H54 (cell line): Measurements from ENCODE around the gene PDXK.
A peak's percentile ranks its signal among the peaks of the same experiment; 100 is the strongest.

Source experiments
- DNase-seq: peaks from one replicate; pipeline ENCODE4 v3.0.0; 2011; ENCODE audit warnings: low spot score, mixed read lengths; ENCODE audit not compliant: insufficient read length
- FAIRE-seq: peaks from 3 replicates; lab custom pipeline; 2011; peaks lifted over from hg19 to GRCh38; lab: Jason Lieb, UNC
- POLR2A ChIP-seq: IDR thresholded peaks from 2 replicates; pipeline ENCODE4 v1.6.1; 2011; ENCODE audit warnings: low read depth, mild to moderate bottlenecking, low read length

The PDXK gene

GRCh38 chr21:43803558-43804300, 84.8 kb downstream of the PDXK start:
- DNase-seq (no peak), FAIRE-seq (no peak)
- no peak for TF ChIP-seq POLR2A

- DNase-seq (no peak), FAIRE-seq (no peak)
- TF ChIP-seq POLR2A = no peak
Measured at GRCh38 chr21:43805275-43805800, 86.4 kb downstream of the PDXK start.

GRCh38 chr21:43806017-43806710, 87.2 kb downstream of the PDXK start:
- no peak for DNase-seq

GRCh38 chr21:43808367-43808766, 89.4 kb downstream of the PDXK start:
- FAIRE-seq = no peak
- DNase-seq = no peak
- TF ChIP-seq POLR2A = no peak

More at GRCh38 chr21:43806017-43806710, 87.2 kb downstream of the PDXK start:
- no peak for TF ChIP-seq POLR2A
- FAIRE-seq = no peak

GRCh38 chr21:43808832-43809251, 89.9 kb downstream of the PDXK start:
- no peak for FAIRE-seq

GRCh38 chr21:43809346-43809799, 90.4 kb downstream of the PDXK start:
- DNase-seq (no peak), FAIRE-seq (no peak)
- no peak for TF ChIP-seq POLR2A

More at GRCh38 chr21:43808832-43809251, 89.9 kb downstream of the PDXK start:
- TF ChIP-seq POLR2A = no peak
- no peak for DNase-seq

- TF ChIP-seq POLR2A = no peak
- DNase-seq (no peak), FAIRE-seq (no peak)
Measured at GRCh38 chr21:43809853-43810504, 91.0 kb downstream of the PDXK start.

GRCh38 chr21:43810505-43811261, 91.8 kb downstream of the PDXK start:
- no peak for TF ChIP-seq POLR2A
- FAIRE-seq (no peak), DNase-seq (peak; percentile 96)

- no peak for FAIRE-seq
- no peak for TF ChIP-seq POLR2A
Measured at GRCh38 chr21:43811262-43812105, 92.6 kb downstream of the PDXK start.

More at GRCh38 chr21:43811262-43812105, 92.6 kb downstream of the PDXK start:
- DNase-seq = no peak
